ENCODE measurements around the gene CSTB.

Gene CSTB

GRCh38 chr21:43750339-43751033 lies 25.6 kb downstream of the CSTB start:
- no peaks in the 10 kb centered on the region for H3K27me3 ChIP-seq (ENCODE audit: insufficient read depth, low read depth, severe bottlenecking)
- DNase-seq: no peak
- H3K36me3 ChIP-seq: peaks cover 84% of the 10 kb centered on the region
- H3K4me3 ChIP-seq (ENCODE audit: low read depth, low read length): no peak overlapping the region
- H3K9me3 ChIP-seq (ENCODE audit: severe bottlenecking): no peaks in the 10 kb centered on the region
- H3K27ac ChIP-seq: no peak overlapping the region
- TF ChIP-seq, protein P1, sequence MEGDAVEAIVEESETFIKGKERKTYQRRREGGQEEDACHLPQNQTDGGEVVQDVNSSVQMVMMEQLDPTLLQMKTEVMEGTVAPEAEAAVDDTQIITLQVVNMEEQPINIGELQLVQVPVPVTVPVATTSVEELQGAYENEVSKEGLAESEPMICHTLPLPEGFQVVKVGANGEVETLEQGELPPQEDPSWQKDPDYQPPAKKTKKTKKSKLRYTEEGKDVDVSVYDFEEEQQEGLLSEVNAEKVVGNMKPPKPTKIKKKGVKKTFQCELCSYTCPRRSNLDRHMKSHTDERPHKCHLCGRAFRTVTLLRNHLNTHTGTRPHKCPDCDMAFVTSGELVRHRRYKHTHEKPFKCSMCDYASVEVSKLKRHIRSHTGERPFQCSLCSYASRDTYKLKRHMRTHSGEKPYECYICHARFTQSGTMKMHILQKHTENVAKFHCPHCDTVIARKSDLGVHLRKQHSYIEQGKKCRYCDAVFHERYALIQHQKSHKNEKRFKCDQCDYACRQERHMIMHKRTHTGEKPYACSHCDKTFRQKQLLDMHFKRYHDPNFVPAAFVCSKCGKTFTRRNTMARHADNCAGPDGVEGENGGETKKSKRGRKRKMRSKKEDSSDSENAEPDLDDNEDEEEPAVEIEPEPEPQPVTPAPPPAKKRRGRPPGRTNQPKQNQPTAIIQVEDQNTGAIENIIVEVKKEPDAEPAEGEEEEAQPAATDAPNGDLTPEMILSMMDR (IDR thresholded peaks at IDR 0.05; ENCODE audit: low read depth, low read length): no peak

GRCh38 chr21:43749651-43750262 lies 26.4 kb downstream of the CSTB start:
- no peak overlapping the region for H3K4me3 ChIP-seq (ENCODE audit: low read depth, low read length)
- peaks cover 83% of the 10 kb centered on the region for H3K36me3 ChIP-seq
- H3K27me3 ChIP-seq (ENCODE audit: insufficient read depth, low read depth, severe bottlenecking): no peaks in the 10 kb centered on the region
- no peaks in the 10 kb centered on the region for H3K9me3 ChIP-seq (ENCODE audit: severe bottlenecking)
- no peak overlapping the region; the same call in 1 of the 2 replicates for H3K27ac ChIP-seq
- DNase-seq: no peak
- TF ChIP-seq, protein P1 (IDR thresholded peaks at IDR 0.05; ENCODE audit: low read depth, low read length): no peak

- DNase-seq: no peak
- Histone ChIP-seq H3K27me3 (ENCODE audit: insufficient read depth, low read depth, severe bottlenecking) (no peaks in the 10 kb centered on the region), H3K27ac (no peak overlapping the region), H3K4me3 (ENCODE audit: low read depth, low read length) (no peak overlapping the region), H3K9me3 (ENCODE audit: severe bottlenecking) (no peaks in the 10 kb centered on the region), H3K36me3 (peaks cover 83% of the 10 kb centered on the region)
- TF ChIP-seq, protein P1 (IDR thresholded peaks at IDR 0.05; ENCODE audit: low read depth, low read length): no peak
Observed at GRCh38 chr21:43748622-43749021, 27.5 kb downstream of the CSTB start.

- H3K27me3 ChIP-seq (ENCODE audit: insufficient read depth, low read depth, severe bottlenecking): no peaks in the 10 kb centered on the region
- H3K27ac ChIP-seq: no peak overlapping the region
- no peaks in the 10 kb centered on the region for H3K9me3 ChIP-seq (ENCODE audit: severe bottlenecking)
- TF ChIP-seq, protein P1 (IDR thresholded peaks at IDR 0.05; ENCODE audit: low read depth, low read length): no peak
- no peak for DNase-seq
- H3K4me3 ChIP-seq (ENCODE audit: low read depth, low read length): no peak overlapping the region
- peaks cover 80% of the 10 kb centered on the region for H3K36me3 ChIP-seq
Observed at GRCh38 chr21:43745772-43746517, 30.2 kb downstream of the CSTB start.

- TF ChIP-seq, protein P1 (IDR thresholded peaks at IDR 0.05; ENCODE audit: low read depth, low read length): no peak
- no peaks in the 10 kb centered on the region for H3K9me3 ChIP-seq (ENCODE audit: severe bottlenecking)
- no peak overlapping the region for H3K4me3 ChIP-seq (ENCODE audit: low read depth, low read length)
- peaks cover 71% of the 10 kb centered on the region for H3K36me3 ChIP-seq
- no peak for DNase-seq
- no peak overlapping the region for H3K27ac ChIP-seq
- H3K27me3 ChIP-seq (ENCODE audit: insufficient read depth, low read depth, severe bottlenecking): no peaks in the 10 kb centered on the region
Observed at GRCh38 chr21:43744725-43745124, 31.4 kb downstream of the CSTB start.

All from WERI-Rb-1 (cell line).